ENCODE results near the gene TMUB2. TPM values are rescaled to one million over a fixed set of nuclear protein-coding genes. Genes with fewer than 3 reads are reported as not detected.
"Not testable (repeated sequence)": the region's sequence is repeated elsewhere in the genome, so short reads cannot be mapped to it uniquely, and the experiment has no call there.

Gene TMUB2
- polyA plus RNA-seq (ENCODE audit: insufficient read length in 4 of 4): 10 to 100 TPM; 40.0 to 54.2 (median 42.8) TPM

- DNase-seq (ENCODE audit: low read depth in 4 of 4, low spot score in 3 of 4): peak; percentile 97 to 99 (median 98)
Measured at GRCh38 chr17:44186307-44187130, at the start of gene TMUB2. Gene TMUB2 (plus strand): TSS chr17:44186972. CDS start chr17:44187709, 737 bp downstream.

- DNase-seq (ENCODE audit: low read depth in 4 of 4, low spot score in 3 of 4): peak in 2 of 4 donors; percentile 60 to 62
Measured at GRCh38 chr17:44137891-44138709, 48.7 kb upstream of the TMUB2 start.

- not testable (repeated sequence) for DNase-seq (ENCODE audit: low read depth in 4 of 4, low spot score in 3 of 4)
Measured at GRCh38 chr17:44143921-44144320, 42.9 kb upstream of the TMUB2 start.

- DNase-seq (ENCODE audit: low read depth in 4 of 4, low spot score in 3 of 4): no peak
Measured at GRCh38 chr17:44144966-44145739, 41.6 kb upstream of the TMUB2 start.

GRCh38 chr17:44146375-44147346 lies 40.1 kb upstream of the TMUB2 start:
- no peak for DNase-seq (ENCODE audit: low read depth in 4 of 4, low spot score in 3 of 4)

GRCh38 chr17:44147812-44148211 lies 39.0 kb upstream of the TMUB2 start:
- no peak for DNase-seq (ENCODE audit: low read depth in 4 of 4, low spot score in 3 of 4)

- DNase-seq (ENCODE audit: low read depth in 4 of 4, low spot score in 3 of 4): not testable (repeated sequence)
Measured at GRCh38 chr17:44149066-44149465, 37.7 kb upstream of the TMUB2 start.

- DNase-seq (ENCODE audit: low read depth in 4 of 4, low spot score in 3 of 4): no peak
Measured at GRCh38 chr17:44149750-44150329, 36.9 kb upstream of the TMUB2 start.

- no peak for DNase-seq (ENCODE audit: low read depth in 4 of 4, low spot score in 3 of 4)
Measured at GRCh38 chr17:44152875-44153274, 33.9 kb upstream of the TMUB2 start.

- DNase-seq (ENCODE audit: low read depth in 4 of 4, low spot score in 3 of 4): no peak
Measured at GRCh38 chr17:44155488-44155887, 31.3 kb upstream of the TMUB2 start.

GRCh38 chr17:44159519-44160210 lies 27.1 kb upstream of the TMUB2 start:
- DNase-seq (ENCODE audit: low read depth in 4 of 4, low spot score in 3 of 4): no peak

GRCh38 chr17:44164476-44164875 lies 22.3 kb upstream of the TMUB2 start:
- DNase-seq (ENCODE audit: low read depth in 4 of 4, low spot score in 3 of 4): no peak

- no peak for DNase-seq (ENCODE audit: low read depth in 4 of 4, low spot score in 3 of 4)
Measured at GRCh38 chr17:44167181-44167861, 19.5 kb upstream of the TMUB2 start.

- DNase-seq (ENCODE audit: low read depth in 4 of 4, low spot score in 3 of 4): no peak
Measured at GRCh38 chr17:44170135-44170498, 16.7 kb upstream of the TMUB2 start.

GRCh38 chr17:44170499-44171201 lies 16.1 kb upstream of the TMUB2 start, which contains the start of gene ASB16:
Gene ASB16 (plus strand): TSS chr17:44170704. CDS start chr17:44170790, 86 bp downstream.
- DNase-seq (ENCODE audit: low read depth in 4 of 4, low spot score in 3 of 4): no peak

- DNase-seq (ENCODE audit: low read depth in 4 of 4, low spot score in 3 of 4): no peak
Measured at GRCh38 chr17:44171931-44172455, 14.8 kb upstream of the TMUB2 start.

- no peak for DNase-seq (ENCODE audit: low read depth in 4 of 4, low spot score in 3 of 4)
Measured at GRCh38 chr17:44174427-44174826, 12.3 kb upstream of the TMUB2 start.

All from left renal pelvis (tissue), 4 donors.